ENCODE results near the gene CEBPE. TPM values are rescaled to one million over a fixed set of nuclear protein-coding genes. Genes with fewer than 3 reads are reported as not detected.
A peak's percentile ranks its signal among the peaks of the same experiment; 100 is the strongest.

Gene CEBPE
- total RNA-seq, 2 donors from 2014 or later: not detected

DNA sequence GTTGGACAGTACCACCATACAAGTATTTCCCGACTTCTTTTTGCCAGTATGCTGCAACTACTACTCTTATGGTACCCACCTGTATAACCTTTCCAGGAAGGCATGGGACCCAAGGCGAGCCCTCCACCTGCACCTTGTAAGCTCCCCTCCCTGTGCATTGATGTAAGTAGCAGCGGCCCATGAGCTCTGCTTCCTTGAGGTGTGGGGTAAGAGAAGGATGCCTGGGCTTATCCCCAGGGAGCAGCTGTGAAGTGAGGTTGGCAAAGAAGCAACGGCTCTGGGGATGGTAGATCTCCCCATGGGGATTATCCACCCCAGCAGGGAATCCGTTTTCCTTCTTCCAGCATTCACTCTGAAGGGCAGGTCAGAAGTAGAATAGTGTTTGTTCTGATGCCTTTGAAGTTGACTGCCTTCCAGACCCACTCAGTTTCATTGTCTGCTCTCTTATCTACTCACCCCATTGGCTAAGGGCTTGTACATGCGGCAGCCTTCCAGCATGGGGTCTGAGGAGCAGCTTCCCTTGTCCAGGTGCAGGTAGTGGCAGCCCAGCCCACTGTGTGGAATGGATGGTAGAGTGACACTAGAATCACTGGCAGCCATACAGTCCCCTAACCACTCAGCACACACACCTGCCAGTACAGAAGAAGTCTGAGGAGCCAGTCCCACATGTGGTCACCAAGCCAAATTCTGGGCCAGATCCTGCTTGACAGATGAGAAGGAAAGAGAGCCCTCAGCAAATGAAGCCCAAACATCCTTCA is 17.7 kb downstream of the CEBPE start:
- no peak overlapping the region for H3K27ac ChIP-seq
- TF ChIP-seq, protein P1, sequence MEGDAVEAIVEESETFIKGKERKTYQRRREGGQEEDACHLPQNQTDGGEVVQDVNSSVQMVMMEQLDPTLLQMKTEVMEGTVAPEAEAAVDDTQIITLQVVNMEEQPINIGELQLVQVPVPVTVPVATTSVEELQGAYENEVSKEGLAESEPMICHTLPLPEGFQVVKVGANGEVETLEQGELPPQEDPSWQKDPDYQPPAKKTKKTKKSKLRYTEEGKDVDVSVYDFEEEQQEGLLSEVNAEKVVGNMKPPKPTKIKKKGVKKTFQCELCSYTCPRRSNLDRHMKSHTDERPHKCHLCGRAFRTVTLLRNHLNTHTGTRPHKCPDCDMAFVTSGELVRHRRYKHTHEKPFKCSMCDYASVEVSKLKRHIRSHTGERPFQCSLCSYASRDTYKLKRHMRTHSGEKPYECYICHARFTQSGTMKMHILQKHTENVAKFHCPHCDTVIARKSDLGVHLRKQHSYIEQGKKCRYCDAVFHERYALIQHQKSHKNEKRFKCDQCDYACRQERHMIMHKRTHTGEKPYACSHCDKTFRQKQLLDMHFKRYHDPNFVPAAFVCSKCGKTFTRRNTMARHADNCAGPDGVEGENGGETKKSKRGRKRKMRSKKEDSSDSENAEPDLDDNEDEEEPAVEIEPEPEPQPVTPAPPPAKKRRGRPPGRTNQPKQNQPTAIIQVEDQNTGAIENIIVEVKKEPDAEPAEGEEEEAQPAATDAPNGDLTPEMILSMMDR (IDR thresholded peaks at IDR 0.05): no peak
- DNase-seq (ENCODE audit: low spot score): no peak
- peaks cover 7 to 13% of the 10 kb centered on the region in 2 donors for H3K4me1 ChIP-seq (ENCODE audit: control insufficient read depth in 1 of 2, low read depth in 2 of 2)
- peaks cover 11% of the 10 kb centered on the region for H3K36me3 ChIP-seq
- no peak overlapping the region for H3K4me3 ChIP-seq
- ATAC-seq (ENCODE audit: insufficient number of reproducible peaks, low FRiP score, low read depth): no peak
- H3K9me3 ChIP-seq: no peaks in the 10 kb centered on the region
- H3K27me3 ChIP-seq (replicated peaks; ENCODE audit: insufficient read depth): no peaks in the 10 kb centered on the region

DNA sequence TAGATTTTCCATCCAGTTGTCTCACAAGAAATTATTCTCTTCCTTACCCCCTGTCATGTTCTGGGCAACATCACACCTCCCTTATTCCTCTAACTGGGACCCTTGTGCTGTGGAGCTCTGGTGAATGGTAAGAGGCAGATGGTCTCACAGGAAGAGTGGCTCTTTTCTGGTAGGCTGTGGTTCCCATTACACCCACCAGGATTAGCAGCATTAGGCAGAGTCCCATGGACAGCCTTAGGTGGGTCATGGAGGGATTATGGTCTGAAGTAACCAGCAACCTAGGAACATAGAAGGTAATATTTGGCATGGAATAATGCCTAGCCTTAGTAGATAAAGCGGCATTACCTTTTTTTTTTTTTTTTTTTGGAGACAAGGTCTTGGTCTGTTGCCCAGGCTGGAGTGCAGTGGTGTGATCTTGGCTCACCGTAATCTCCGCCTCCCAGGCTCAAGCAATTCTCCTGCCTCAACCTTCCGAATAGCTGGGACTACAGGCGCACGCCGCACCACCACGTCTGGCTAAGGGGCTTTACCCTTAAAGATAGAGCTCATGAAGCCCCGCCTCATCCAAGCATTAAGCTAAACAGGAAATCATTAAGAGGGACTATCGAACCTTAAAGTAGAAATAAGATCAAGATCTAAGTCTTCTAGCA is 19.7 kb downstream of the CEBPE start:
- Histone ChIP-seq H3K4me1 (ENCODE audit: control insufficient read depth in 1 of 2, low read depth in 2 of 2) (peaks cover 8 to 13% of the 10 kb centered on the region in 2 donors), H3K27ac (no peak overlapping the region), H3K36me3 (peaks cover 11% of the 10 kb centered on the region), H3K4me3 (no peak overlapping the region), H3K9me3 (no peaks in the 10 kb centered on the region), H3K27me3 (replicated peaks; ENCODE audit: insufficient read depth) (no peaks in the 10 kb centered on the region)
- TF ChIP-seq, protein P1 (IDR thresholded peaks at IDR 0.05): no peak
- DNase-seq (ENCODE audit: low spot score) (no peak), ATAC-seq (ENCODE audit: insufficient number of reproducible peaks, low FRiP score, low read depth) (no peak)

DNA sequence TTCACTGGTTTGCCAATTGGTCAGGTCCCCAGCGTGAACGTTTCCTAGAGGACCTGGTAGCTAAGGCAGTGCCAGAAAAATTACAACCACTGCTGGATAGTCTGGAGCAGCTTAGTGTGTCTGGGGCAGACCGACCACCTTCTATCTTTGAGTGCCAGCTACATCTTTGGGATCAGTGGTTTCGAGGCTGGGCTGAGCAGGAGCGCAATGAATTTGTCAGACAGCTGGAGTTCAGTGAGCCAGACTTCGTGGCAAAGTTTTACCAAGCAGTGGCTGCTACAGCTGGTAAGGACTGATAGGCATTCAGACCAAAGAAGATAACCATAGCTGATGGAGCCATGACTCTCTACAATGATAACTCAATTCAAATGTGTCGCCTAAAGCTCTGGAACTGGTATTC is 21.3 kb downstream of the CEBPE start:
- H3K27ac ChIP-seq: no peak overlapping the region

DNA sequence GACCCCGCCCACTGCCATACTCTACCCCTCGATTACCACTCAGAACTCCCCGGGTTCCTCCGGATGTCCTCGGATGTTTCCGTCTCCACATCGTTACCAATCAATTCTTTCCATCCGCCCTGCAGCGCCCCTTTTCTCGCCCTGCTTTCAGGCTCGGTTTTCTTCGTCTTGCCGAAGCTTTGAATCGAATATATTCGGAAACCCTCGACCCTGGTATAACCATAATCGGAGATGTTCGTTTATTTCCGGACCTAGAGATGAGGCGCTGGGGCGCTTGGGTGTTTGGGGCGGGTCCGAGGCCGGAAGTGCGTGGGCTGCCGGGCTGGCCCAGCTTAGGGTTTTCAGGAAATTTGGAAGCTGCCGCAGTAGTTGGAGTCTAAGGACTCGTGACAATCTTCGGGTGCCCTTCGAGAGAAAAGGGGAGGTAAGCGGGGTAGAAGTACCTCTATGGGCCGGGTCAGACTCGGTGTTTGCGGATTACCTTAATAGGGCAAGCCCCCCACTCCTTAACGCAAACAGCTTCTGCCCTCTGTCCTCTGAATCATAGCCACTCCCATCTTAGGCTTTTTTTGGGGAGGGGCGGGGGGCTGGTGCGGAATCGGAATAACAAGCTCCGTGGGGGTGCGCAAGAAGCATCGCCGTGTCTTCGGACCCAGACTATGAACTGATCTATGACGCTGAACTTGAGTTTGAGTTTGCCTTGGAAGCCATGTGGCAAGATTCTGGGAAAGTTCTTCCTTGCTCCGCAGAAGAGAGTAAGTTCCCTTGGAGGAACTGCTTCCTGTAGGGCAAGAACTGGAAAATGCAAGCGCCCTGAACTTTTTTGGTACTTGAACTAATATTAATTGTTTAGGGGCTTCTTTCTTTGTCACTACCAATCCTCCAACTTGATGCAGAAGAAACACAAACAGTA is 23.6 kb downstream of the CEBPE start, which contains the start of gene C14orf119:
Gene C14orf119, plus strand, starts transcription at position 310 of the 913 bp plus-strand sequence. CDS start 2,154 bp downstream, outside the sequence.
- DNase-seq (ENCODE audit: low spot score) (peak; percentile 100), ATAC-seq (ENCODE audit: insufficient number of reproducible peaks, low FRiP score, low read depth) (peak; percentile 100)
- Histone ChIP-seq H3K36me3 (peaks cover 33% of the 10 kb centered on the region), H3K4me3 (peak within 1 kb of the TSS; percentile 78), H3K4me1 (ENCODE audit: control insufficient read depth in 1 of 2, low read depth in 2 of 2) (peaks cover 19 to 33% of the 10 kb centered on the region in 2 donors), H3K27ac (peak within 1 kb of the TSS; percentile 92 to 94), H3K9me3 (no peaks in the 10 kb centered on the region), H3K27me3 (replicated peaks; ENCODE audit: insufficient read depth) (no peaks in the 10 kb centered on the region)
- TF ChIP-seq, protein P1 (IDR thresholded peaks at IDR 0.05): no peak

More for the DNA sequence above, 21.3 kb downstream of the CEBPE start:
- H3K27me3 ChIP-seq (replicated peaks; ENCODE audit: insufficient read depth): no peaks in the 10 kb centered on the region
- DNase-seq (ENCODE audit: low spot score): no peak
- H3K4me1 ChIP-seq (ENCODE audit: control insufficient read depth in 1 of 2, low read depth in 2 of 2): peaks cover 17 to 26% of the 10 kb centered on the region in 2 donors
- H3K4me3 ChIP-seq: no peak overlapping the region
- TF ChIP-seq, protein P1 (IDR thresholded peaks at IDR 0.05): no peak
- H3K9me3 ChIP-seq: no peaks in the 10 kb centered on the region
- no peak for ATAC-seq (ENCODE audit: insufficient number of reproducible peaks, low FRiP score, low read depth)
- H3K36me3 ChIP-seq: peaks cover 11% of the 10 kb centered on the region

Measured in thoracic aorta (tissue), 2 donors.